AG10803 (cell line): ENCODE results near the gene SATB1.

Source experiments
- DNase-seq: peaks from one replicate; pipeline ENCODE4 v3.0.0; 2010; ENCODE audit warnings: low read depth
- H3K4me3 ChIP-seq: 2 replicates; pipeline ENCODE4 v1.5.1; 2011; ENCODE audit warnings: mild to moderate bottlenecking, low read length, control low read depth
- TF ChIP-seq, protein P1 (sequence below): conservative IDR thresholded peaks from 2 replicates; pipeline ENCODE4 v1.5.1; 2011; ENCODE audit warnings: mild to moderate bottlenecking, low read length, control low read depth, inconsistent platforms

Gene SATB1

GRCh38 chr3:18422972-18423371, 2.2 kb downstream of the SATB1 start:
- DNase-seq: no peak
- TF ChIP-seq, protein P1, sequence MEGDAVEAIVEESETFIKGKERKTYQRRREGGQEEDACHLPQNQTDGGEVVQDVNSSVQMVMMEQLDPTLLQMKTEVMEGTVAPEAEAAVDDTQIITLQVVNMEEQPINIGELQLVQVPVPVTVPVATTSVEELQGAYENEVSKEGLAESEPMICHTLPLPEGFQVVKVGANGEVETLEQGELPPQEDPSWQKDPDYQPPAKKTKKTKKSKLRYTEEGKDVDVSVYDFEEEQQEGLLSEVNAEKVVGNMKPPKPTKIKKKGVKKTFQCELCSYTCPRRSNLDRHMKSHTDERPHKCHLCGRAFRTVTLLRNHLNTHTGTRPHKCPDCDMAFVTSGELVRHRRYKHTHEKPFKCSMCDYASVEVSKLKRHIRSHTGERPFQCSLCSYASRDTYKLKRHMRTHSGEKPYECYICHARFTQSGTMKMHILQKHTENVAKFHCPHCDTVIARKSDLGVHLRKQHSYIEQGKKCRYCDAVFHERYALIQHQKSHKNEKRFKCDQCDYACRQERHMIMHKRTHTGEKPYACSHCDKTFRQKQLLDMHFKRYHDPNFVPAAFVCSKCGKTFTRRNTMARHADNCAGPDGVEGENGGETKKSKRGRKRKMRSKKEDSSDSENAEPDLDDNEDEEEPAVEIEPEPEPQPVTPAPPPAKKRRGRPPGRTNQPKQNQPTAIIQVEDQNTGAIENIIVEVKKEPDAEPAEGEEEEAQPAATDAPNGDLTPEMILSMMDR: no peak
- peak overlapping the region; percentile 79; the same call in 1 of the 2 replicates for H3K4me3 ChIP-seq

DNA sequence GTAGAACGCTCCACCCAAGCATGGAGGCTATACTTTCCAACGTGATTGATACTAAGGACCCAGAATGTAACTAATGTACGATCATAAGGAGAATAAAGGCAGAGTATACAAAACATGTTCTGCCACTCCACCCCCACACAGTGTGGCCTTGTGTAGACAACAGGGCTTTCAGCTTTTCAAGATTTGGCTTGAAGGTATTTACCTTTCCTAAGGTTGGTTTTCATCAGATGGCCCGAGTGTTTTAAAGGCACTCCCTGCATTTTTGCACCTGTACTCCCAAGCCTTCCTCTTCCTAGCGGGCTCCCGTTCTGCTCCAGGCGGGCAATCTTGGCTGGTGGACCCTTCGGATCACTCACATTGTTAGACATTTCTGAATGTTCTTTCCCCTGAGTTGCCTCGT, 4.6 kb downstream of the SATB1 start:
- TF ChIP-seq, protein P1: no peak
- H3K4me3 ChIP-seq: no peak overlapping the region
- no peak for DNase-seq

- no peak overlapping the region for H3K4me3 ChIP-seq
- TF ChIP-seq, protein P1: no peak
- no peak for DNase-seq
Observed at GRCh38 chr3:18419232-18419631, 5.9 kb downstream of the SATB1 start.

DNA sequence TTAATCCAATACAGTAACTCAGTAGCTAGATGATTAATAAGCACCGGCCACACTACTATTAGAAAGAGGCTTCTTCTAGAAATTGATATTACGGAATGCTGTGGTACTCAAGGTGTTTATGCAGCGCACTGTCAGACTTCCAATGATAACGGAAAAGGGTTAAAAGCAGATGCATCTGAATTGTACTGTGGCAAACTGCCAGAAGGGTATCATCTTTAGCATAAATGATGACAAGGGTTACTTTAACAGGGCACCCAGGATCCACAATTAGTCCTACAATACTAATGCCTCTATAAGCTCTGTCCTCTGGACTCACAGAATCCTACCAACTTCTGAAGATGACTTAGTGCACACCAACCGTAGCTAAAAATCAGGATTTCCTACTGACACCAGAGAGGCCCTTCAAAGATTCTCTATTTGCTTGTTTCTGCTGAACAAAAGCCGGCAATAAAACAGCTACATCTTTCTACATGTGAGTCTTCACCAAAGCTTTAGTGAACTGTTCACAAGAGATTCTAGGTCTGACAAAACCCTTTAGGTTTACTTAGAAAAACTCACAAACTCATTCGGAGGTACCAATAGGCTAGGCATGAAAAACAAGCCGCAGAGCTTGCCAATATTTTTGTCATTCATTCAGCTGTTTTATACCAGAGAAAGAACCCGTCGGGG, 7.1 kb downstream of the SATB1 start:
- no peak for DNase-seq
- TF ChIP-seq, protein P1: no peak
- no peak overlapping the region for H3K4me3 ChIP-seq

DNA sequence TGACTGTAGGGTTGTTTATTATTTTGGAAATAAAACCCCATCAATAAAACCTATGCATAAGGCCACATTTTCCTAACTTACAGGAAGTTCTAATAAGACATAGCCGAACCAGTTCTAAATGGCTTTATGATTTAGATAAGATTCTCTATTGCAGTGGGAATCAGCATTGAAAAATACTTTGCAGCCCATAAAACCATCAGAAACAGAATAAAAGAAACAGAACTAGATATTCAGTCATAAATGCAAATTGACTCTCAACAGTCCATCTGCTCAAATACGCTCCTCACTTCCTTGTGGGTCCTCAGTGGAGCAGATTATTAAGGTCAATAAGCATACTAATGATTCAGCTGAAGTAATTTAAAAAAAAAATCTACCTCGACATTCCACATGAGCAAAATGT, 8.8 kb downstream of the SATB1 start:
- TF ChIP-seq, protein P1: no peak
- H3K4me3 ChIP-seq: no peak overlapping the region
- DNase-seq: no peak

- no peak overlapping the region for H3K4me3 ChIP-seq
- DNase-seq: no peak
- TF ChIP-seq, protein P1: no peak
Observed at GRCh38 chr3:18415839-18416238, 9.3 kb downstream of the SATB1 start.

GRCh38 chr3:18415167-18415566, 10.0 kb downstream of the SATB1 start:
- DNase-seq: no peak
- TF ChIP-seq, protein P1: no peak

More at GRCh38 chr3:18415167-18415566, 10.0 kb downstream of the SATB1 start:
- H3K4me3 ChIP-seq: no peak overlapping the region
